CD4-positive, alpha-beta T cell treated with Interleukin-21 for 1 hour (primary cell): Measurements from ENCODE around the gene DHRS12.

Source experiments
- DNase-seq: peaks from one replicate; pipeline ENCODE4 v3.0.0-alpha.2; 2020

Gene DHRS12

GRCh38 chr13:51803422-51804294 is at the start of gene DHRS12:
Gene DHRS12 (minus strand): TSS chr13:51804163. CDS start chr13:51799659, 4,504 bp downstream.
- peak; percentile 93 for DNase-seq

- peak; percentile 28 for DNase-seq
Observed at GRCh38 chr13:51849145-51850101, 45.5 kb upstream of the DHRS12 start.

DNA sequence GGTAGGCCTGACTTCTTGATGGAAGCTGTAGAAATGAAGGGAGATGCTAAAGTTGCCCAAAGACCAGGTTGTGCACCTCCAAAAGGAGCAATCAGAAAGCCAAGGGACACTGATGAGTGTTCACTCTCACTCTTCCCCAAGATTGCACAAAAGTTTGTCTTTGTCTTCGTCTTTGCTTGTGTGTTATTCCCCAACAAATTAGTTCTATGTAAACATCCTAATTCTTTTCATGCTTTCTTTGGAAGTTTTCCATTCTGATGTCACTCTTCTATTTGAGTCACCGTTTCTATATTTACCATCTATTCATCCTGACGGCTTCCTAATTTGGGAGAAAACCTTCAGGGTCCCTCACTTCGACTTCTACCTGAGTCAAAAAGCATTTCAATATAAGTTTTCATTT is 44.7 kb upstream of the DHRS12 start:
- no peak for DNase-seq

DNA sequence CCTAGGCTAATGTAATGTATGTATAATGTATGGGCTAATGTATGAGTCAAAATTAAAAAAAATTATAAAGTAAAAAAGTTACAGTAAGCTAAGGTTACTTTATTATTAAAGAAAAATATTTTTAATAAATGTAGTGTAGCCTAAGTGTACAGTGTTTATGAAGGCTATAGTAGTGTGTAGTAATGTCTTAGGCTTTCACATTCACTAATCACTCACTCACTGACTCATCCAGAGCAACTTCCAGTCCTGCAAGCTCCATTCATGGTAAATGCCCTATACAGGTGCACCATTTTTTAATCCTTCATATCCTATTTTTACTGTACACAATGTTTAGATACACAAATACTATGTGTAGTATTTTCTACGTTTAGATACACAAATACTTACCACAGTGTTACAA is 42.8 kb upstream of the DHRS12 start:
- DNase-seq = no peak

- no peak for DNase-seq
Observed at GRCh38 chr13:51845574-51846318, 41.8 kb upstream of the DHRS12 start.

GRCh38 chr13:51844862-51845573 is 41.1 kb upstream of the DHRS12 start, which contains the start of gene TMEM272:
Gene TMEM272 (minus strand): TSS chr13:51845177. CDS start chr13:51838530, 6,647 bp downstream.
- peak; percentile 51 for DNase-seq

DNA sequence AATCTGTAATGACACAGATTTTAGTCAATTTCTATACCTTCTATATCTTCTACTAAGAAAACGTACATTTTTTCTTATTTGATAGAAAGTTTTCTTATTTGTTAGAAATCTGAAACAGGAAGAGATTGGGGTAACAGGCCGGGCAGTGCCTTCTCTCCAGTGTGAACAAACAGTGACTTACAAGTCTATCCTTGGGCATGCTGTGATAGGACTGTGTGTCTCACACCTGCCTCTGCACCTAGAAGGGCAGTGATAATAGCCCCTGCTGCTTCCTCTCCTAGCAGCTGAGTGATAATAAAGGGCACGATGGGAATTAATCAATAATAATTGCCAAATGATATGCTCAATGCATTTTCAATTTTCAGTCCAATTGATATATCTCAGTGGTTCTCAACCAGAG is 39.6 kb upstream of the DHRS12 start:
- no peak for DNase-seq

- no peak for DNase-seq
Observed at GRCh38 chr13:51841732-51842131, 37.8 kb upstream of the DHRS12 start.

DNA sequence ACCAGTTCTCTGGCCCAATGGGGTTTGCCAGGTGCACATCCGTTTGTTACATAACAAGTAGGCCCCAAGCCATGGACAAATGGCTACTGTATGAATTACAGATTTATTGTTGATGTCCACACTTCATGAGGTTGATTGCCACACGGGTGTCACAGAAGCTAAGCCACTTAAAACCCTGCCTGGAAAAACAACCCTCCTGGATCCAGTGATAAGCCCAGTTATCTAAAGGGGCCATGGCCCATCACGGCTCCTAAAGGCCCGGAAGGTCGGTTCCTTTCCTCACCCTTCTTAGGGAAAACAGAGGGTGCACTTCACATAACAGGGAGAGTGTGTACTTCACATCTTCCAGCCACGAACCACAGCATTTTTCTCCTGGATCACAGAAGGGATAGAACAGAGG is 37.0 kb upstream of the DHRS12 start:
- no peak for DNase-seq

DNA sequence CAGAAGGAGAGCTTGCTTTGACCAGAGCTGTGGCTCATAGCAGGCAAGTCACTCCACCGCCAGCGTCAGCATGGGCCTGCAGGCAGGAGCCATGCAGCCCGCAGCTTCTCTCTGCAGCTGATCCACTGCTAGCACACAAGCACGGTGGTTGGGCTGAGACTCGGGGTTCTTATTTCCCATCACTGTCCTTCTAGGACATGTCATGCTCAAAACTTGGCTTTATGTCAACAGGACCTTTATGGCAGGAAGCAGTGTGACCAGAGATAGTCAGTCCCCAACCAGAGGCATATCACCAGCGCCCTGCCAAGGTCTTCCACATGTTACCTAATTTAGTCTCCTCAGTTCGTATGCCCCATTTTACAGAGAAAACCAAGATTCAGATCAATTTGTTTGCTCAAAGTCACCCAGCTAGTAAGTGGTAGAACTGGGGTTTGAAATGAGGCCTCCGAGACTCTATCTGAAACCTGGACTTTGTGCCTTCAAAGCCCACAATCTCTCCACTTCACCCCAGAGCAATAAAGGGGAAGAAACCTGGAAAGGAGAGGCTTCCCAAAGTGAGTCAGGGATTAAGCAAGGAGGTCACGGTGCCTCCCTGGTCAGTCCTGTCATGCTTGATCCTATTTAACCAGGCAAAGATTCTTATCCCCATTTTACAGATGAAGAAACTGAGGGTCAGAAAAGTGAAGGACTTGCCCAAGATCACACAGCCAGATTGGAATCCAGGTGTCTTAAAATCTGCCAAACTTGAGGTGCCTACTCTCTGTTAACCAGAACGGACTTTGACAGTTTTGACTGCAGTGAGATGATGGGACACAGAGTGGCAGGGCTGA is 36.0 kb upstream of the DHRS12 start:
- no peak for DNase-seq

DNA sequence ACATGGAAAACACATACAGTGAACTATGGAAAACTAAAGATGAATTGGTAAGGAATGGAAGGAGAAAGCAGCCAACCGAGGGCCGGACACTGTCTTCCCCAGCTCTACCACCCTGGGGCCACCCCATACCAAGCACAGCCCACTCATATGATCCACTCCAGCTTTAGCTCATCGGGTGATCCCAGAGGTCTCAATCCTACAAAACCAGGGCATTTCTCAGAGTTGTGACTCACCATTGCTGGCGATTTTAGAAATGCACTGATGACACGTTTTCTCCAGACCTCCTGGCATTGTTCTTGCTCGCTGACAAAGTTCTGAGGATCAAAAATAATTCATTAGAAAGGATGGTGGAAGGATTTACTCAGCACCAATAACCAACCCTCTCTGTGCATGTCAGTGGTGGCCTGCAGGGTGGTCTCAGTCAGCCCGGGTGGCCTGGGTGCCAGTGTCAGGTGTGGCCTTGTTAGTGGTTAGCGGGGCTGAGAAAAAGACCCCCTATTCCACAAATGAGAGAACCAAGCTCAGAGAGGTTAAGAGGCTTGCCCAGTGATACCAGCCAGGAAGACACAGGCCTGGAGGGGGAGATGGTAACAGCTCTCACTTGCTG is 34.4 kb upstream of the DHRS12 start:
- no peak for DNase-seq

DNA sequence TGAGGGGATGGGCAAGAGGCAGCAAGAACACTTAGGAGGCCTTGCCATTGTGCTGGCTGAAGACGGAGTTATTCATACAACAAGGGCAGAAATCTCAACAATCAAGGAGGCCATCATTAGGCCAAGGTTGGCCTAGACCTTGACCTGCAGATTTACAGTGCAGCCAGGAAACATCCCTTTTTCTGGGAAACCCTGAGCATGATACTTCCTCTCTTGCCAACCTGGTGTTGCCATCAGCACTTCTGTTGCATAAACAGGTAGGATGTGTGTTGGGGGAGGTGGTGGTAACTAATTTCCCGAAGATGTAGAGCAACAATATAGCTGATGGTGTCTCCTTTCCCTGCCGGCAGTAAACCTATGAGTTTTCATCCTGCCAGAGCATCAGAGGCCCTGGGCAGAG is 33.1 kb upstream of the DHRS12 start:
- DNase-seq = no peak

DNA sequence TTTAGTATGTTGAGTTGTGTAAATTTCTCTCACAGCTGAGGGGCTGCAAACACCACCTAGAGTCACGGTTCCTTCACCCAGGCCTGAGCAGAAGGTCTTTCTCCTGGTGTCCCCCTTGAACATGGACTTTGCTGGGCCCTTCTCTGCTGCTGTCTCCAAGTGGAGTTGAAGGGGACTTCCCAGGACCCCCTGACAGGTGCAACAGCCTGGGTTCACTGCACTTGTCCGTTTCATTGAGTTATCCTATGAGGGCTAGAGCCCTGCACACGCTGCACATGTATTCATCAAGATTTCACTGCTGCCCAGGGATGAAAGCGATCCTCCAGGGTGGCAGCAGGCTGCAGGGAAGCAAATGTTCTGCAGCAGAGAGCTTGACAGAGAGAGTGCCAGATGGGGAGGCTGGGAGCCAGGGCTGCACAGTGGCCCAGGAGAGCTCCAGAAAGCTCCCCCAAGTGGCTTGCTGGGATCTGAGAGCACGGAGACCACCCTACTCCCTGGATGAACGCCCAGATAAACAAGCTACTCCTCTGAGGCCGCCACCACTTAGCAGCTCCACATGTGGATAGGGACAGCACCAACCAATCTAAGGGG is 30.7 kb upstream of the DHRS12 start:
- DNase-seq = no peak

- no peak for DNase-seq
Observed at GRCh38 chr13:51833980-51834379, 30.0 kb upstream of the DHRS12 start.

GRCh38 chr13:51832471-51833152 is 28.6 kb upstream of the DHRS12 start:
- DNase-seq = peak; percentile 77

DNA sequence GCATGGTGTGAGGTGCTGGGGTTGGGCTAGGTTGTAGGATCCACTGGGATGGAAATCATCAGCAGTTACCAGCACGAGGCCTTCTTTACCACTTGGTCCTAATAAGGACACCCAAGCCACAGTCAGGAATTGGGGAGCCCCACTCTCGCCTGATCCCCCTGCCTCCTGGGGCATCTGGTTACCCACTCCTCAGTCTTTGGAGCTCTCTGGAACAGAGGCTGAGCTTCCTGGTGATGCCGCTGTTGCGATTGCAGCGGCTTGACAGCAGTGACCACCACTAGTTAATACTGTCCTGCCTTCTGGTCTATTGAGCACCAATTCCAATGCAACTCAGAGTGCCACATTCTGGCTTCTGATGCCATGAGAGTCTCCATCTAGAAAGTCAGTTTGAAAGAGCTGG is 27.6 kb upstream of the DHRS12 start:
- no peak for DNase-seq

GRCh38 chr13:51829568-51829899 is 25.6 kb upstream of the DHRS12 start:
- DNase-seq = no peak

GRCh38 chr13:51828730-51829567 is 25.0 kb upstream of the DHRS12 start:
- no peak for DNase-seq

- DNase-seq = no peak
Observed at GRCh38 chr13:51827254-51827653, 23.3 kb upstream of the DHRS12 start.
